Large intestine (tissue), 3 donors: ENCODE results near the gene ELMO3. TPM values are rescaled to one million over a fixed set of nuclear protein-coding genes. Genes with fewer than 3 reads are reported as not detected.

ENCODE experiments used
- DNase-seq, 2 donors: peaks; one replicate each; pipeline versions ENCODE4 v3.0.0 to v3.0.0-alpha.2; 2013
- H3K27ac ChIP-seq: one replicate; pipeline ENCODE4 v1.5.1; 2013; ENCODE audit warnings: low read length
- H3K27me3 ChIP-seq: 2 replicates; pipeline ENCODE4 v1.6.1; 2013; ENCODE audit warnings: low read length; ENCODE audit not compliant: control insufficient read depth, insufficient read depth
- H3K36me3 ChIP-seq: 2 replicates; pipeline ENCODE4 v1.6.1; 2013; ENCODE audit warnings: low read length; ENCODE audit not compliant: control insufficient read depth, insufficient read depth
- H3K4me1 ChIP-seq: one replicate; pipeline ENCODE4 v1.6.1; 2013; ENCODE audit warnings: low read length; ENCODE audit not compliant: control insufficient read depth, insufficient read depth
- H3K4me3 ChIP-seq: one replicate; pipeline ENCODE4 v1.5.1; 2013; ENCODE audit warnings: low read length
- H3K9me3 ChIP-seq: one replicate; pipeline ENCODE4 v1.6.1; 2013; ENCODE audit warnings: mild to moderate bottlenecking, low read depth, low read length, moderate library complexity; ENCODE audit not compliant: control insufficient read depth
- WGBS: methylation state at CpG from one replicate; pipeline ENCODE4 v1.1.5; 2013; ENCODE audit warnings: low lambda C conversion rate; ENCODE audit not compliant: insufficient coverage; 5-methylcytosine and 5-hydroxymethylcytosine counted together
- polyA plus RNA-seq: library from polyadenylated mRNA; unstranded; fragments of 120-200 nt; gene quantifications from one replicate; pipeline ENCODE4 v1.2.1, GENCODE V29; 2013

ELMO3 gene
- polyA plus RNA-seq, 1 donor = 34.0 TPM

DNA sequence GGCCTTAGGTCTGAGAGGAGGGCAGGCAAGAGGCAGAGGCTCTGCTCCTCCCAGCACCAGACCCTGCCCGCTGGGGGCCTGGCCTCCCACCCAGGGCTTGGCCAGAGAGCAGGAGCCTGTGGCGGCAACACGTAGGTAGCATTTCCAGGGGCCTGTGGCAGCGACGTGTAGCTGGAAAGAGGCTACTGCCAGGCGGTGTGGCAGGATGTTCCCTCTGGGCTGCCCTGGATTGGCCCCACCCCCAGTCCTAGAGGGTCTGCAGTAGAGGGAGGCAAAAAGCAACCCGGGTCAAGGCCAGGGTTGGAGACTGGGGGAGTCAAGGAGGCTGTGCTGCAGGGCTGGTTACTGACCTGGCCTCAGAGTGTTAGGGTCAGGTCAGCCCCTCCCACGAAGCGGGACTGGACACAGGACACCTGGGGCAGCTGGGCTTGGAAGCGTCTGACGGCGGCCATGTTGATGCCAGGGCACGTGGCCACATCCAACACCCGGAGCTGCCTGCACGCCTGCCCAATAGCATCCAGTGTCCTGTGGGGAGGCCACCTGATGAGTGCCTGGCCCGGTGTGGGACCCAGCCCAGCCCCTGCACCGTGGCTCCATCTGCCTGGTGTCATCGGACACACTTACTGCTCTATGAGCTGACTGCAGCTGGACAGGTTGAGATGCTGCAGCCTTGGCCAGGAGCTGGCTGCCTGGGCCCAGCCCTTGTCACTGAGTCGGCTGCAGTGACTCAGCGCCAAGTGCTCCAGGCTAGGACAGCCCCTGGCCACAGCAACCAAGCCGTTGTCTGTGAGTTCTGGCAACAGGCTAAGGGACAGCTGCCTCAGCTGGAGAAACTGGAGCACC, 8.5 kb downstream of the ELMO3 start:
- peaks cover 23% of the 10 kb centered on the region for H3K36me3 ChIP-seq
- no peaks in the 10 kb centered on the region for H3K4me1 ChIP-seq
- no CpG with 5 or more reads among the region's 21 CpGs for WGBS
- no peaks in the 10 kb centered on the region for H3K9me3 ChIP-seq
- H3K4me3 ChIP-seq = no peak overlapping the region
- no peak overlapping the region for H3K27ac ChIP-seq
- no peaks in the 10 kb centered on the region for H3K27me3 ChIP-seq
- no peak for DNase-seq

DNA sequence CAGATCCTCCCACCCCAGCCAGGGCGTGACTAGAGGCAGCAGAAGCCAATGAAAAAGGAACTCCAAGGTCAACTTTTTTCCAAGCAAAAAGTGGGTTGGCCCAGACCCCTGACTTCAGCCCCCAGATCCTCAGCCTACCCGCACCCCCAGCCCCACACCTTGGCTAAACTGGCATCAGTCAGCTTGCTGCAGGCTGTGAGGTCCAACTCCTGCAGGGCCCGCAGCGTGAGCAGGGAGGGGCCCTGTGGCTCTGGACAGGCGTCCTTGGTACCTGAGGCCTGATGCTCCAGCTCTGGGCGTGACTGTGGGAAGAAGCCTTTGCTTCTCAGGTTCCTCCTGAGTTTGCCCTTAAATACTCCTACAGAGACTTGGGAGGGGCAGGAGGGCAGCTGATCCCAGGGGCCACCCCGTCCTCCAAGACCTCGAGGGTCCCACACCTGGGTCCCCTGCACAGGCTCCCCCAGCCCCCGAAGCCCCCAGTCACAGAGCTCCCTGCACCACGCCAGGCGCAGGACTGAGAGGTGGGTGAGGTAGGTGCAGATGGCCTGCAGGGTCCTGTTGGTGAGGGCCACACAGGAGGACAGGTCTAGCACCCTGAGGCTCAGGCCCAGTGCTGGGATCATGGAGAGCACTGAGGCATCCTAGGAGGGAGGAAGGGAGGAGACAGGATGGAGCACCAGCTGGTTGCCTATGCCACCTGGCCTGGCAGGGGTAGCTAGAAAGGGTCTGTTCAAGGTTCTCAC, 9.4 kb downstream of the ELMO3 start:
- DNase-seq = no peak
- Histone ChIP-seq H3K27me3 (no peaks in the 10 kb centered on the region), H3K36me3 (peaks cover 14% of the 10 kb centered on the region), H3K4me3 (no peak overlapping the region), H3K9me3 (no peaks in the 10 kb centered on the region), H3K27ac (no peak overlapping the region), H3K4me1 (no peaks in the 10 kb centered on the region)
- no CpG with 5 or more reads among the region's 11 CpGs for WGBS

DNA sequence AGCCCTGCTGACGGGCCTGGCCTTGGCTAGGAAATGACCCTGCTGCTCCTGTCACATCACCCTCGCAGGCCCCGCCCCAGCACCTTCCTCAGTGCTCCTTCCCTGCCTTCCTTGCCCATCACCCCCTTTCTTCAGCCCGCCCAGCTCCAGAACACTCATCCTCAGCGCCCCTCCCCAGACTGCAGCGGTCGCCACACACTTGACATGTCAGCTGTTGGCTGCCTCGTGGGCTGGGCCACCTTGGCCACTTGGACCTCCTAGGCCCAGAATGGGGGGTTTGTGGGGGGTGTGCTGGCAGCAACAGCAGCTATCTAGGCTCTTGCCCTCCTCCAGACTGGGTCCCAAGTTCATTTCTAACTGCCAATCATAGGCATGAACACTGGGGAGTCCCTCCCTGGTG, 10.6 kb downstream of the ELMO3 start:
- Histone ChIP-seq H3K27me3 (no peaks in the 10 kb centered on the region), H3K27ac (no peak overlapping the region), H3K36me3 (peaks cover 5% of the 10 kb centered on the region), H3K4me1 (no peaks in the 10 kb centered on the region), H3K4me3 (no peak overlapping the region), H3K9me3 (no peaks in the 10 kb centered on the region)
- WGBS = no CpG with 5 or more reads among the region's 8 CpGs
- DNase-seq = no peak

DNA sequence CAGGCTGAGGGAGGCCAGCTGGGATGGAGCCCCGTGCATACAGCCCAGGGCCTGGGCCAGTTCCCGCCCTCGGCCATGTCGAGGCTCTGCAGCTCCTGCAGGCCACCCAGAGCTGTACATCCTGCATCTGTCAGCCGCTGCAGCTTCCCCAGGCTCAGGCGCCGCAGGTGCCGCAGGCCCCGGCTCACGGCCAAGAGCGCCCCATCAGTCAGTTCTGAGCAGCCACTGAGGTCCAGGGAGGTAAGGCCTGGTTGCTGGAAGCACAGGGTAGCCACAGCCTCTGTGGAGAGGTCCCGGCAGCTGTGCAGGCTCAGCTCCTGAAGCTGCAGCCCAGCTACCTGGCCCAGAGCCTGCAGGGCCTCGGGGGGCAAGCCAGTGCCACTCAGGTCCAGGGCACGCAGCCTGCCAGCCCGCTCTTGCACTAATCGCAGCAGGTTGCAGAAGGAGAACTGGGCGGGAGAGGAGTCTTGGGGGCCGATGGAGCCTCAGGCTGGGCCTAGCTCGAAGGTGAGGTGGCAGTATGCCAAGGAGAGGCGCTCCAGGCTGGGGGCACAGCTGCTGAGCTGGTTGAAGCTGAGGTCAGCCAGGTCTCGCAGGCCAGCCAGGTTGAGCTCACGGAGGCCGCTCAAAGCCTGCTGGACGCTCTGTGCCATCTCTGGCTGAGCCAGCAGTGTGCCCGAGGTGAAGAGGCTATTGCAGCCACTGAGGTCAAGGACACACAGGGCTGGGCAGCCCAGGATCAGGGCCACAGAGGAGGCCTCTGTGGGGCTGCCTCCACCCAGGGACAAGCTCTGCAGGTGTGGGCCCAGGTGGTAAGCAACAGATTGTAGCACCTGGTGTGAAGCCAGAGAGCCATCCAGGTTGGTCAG, 11.4 kb downstream of the ELMO3 start:
- Histone ChIP-seq H3K4me3 (no peak overlapping the region), H3K36me3 (peaks cover 4% of the 10 kb centered on the region), H3K4me1 (no peaks in the 10 kb centered on the region), H3K27me3 (no peaks in the 10 kb centered on the region), H3K27ac (no peak overlapping the region), H3K9me3 (no peaks in the 10 kb centered on the region)
- DNase-seq = no peak
- no CpG with 5 or more reads among the region's 25 CpGs for WGBS

DNA sequence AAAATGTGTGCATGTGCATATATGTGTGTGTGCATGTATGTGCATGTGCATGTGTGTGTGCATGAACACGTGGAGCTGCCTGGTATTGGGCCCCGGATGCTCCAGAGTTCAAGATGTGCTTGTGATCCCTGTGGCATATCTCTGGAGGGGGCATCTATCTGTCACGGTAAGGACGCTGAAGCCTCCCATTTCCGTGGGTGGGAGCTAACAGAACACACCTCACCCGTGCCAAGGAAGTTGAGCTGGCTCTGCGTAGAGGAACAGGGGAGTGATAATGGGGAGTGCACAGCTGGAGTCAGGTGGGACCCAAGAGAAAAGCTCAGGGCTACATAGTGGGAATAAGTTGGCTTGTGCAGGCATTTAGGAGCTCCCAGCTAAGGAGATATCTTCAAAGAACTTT, 12.7 kb downstream of the ELMO3 start:
- H3K27me3 ChIP-seq = no peaks in the 10 kb centered on the region
- WGBS = no CpG with 5 or more reads among the region's 7 CpGs

DNA sequence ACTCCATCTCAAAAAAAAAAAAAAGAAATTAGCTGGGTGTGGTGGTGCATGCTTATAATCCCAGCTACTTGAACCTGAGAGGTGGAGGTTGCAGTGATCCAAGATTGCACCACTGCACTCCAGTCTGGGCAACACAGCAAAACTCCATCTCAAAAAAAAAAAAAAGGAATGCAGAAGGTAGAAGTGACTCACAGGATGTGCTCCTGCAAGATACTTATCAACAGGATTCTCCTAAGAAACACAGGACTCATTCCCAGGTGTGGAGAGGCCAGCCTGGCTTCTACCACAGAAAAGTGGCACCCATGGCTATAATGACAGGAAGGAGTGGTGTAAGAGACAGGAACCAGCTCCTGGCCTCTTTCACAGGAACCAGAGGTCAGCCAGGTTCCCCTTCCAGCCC, 13.8 kb downstream of the ELMO3 start:
- Histone ChIP-seq H3K27me3 (no peaks in the 10 kb centered on the region), H3K9me3 (no peaks in the 10 kb centered on the region), H3K4me3 (no peak overlapping the region), H3K27ac (no peak overlapping the region), H3K36me3 (peaks cover 2% of the 10 kb centered on the region), H3K4me1 (no peaks in the 10 kb centered on the region)
- DNase-seq = no peak

More for the DNA sequence above, 12.7 kb downstream of the ELMO3 start:
- no peaks in the 10 kb centered on the region for H3K36me3 ChIP-seq
- no peak overlapping the region for H3K27ac ChIP-seq
- DNase-seq = no peak
- H3K4me1 ChIP-seq = no peaks in the 10 kb centered on the region
- no peak overlapping the region for H3K4me3 ChIP-seq
- no peaks in the 10 kb centered on the region for H3K9me3 ChIP-seq

DNA sequence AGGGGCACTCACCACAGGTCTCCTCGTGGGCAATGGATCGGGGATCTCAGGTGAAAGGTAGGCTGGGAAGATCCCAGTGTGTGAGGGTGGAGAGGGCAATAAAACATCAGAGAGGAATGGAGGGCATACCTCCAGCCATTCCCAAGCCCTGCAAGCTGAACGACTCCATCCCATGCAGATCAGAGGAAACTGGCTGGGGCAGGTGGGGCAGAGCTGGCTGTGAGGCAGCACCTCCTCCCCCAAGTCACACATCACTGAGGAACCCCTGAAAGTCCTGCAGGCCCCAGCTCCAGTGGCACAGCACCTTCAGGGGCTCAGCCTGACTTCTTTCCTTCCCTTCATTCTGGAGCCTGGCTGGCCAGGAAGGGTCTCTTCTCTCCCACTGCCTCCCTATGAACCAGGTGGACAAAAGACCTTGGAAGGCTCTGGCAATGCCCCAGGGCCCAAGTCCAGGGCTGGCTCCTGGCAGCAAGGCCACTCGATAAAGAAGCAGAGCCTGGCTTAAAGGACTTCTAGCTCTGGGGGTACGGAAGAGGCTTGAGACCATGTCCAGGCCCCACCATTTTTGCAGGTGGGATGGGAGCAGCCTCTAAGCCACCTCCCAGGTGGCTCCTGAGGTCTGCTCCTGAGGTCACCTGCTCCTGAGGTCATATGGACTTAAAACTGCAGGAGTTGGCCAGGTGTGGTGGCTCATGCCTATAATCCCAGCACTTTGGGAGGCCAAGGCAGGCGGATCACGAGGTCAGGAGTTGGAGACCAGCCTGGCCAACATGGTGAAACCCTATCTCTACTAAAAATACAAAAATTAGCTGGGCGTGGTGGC, 14.5 kb downstream of the ELMO3 start:
- Histone ChIP-seq H3K9me3 (no peaks in the 10 kb centered on the region), H3K36me3 (peaks cover 2% of the 10 kb centered on the region), H3K4me1 (no peaks in the 10 kb centered on the region), H3K27me3 (no peaks in the 10 kb centered on the region), H3K27ac (no peak overlapping the region), H3K4me3 (no peak overlapping the region)
- WGBS = no CpG with 5 or more reads among the region's 8 CpGs
- no peak for DNase-seq

DNA sequence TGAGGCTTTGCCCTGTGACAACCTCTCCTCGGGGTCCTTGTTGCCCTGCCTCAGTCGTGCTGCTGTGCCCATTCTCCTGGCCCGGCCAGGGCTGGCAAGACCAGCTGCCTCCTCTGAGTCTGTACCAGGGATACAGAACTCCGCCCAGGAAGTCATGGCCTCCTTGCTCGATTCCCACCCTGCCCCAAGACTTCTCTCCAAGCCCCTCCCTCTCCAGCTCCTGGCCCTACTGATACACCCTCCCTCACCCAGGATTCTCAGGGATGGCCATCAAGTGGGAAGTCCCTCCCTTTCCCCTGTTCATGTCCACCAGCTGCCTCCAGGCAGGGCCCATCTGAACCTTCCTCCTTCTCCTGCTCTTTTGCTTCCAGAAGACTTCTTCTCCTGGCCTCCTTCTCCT, 16.8 kb downstream of the ELMO3 start:
- Histone ChIP-seq H3K9me3 (no peaks in the 10 kb centered on the region), H3K4me1 (no peaks in the 10 kb centered on the region), H3K4me3 (no peak overlapping the region), H3K27ac (no peak overlapping the region), H3K36me3 (peaks cover 2% of the 10 kb centered on the region), H3K27me3 (no peaks in the 10 kb centered on the region)
- DNase-seq = no peak
- no CpG with 5 or more reads among the region's 5 CpGs for WGBS

DNA sequence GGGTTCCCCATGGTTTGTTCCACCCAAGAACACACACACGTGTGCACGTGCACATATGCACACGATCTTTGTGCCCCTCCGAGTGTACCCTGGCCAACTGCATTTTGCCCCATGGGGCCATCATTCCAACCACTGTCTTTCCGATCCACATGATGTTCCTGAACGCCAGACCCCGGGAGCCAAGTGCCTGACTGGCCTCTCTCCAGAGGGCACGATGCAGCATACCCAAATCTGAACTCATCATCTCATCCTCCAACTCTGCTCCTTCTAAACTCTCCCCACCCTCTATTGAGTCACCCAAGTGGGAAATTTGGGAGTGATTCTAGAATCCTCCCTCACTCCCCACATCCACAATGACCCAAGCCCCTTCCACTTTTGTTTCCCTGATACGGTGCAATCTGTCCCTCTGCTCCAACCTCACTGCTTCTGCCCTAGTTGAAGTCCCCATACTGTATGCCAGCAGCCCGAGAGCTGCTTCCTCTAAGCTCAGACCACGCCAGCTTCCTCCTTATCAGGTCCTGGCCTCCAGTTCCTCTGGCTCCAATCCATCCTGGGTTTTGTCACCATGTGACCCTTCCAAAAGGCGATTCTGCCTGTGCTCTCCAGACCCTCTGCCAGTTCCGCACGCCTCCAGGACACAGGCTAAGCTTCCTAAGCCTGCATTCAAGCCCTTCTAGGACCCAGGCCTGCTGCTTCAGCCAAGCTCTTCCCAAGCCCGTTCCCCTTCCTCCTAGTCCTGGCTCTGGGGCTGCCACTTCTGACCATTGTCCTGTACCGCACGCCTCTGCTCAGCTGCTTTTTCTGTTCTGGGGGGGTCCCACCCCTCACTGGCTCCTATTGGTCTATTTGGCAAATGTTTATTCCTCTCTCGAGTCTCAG, 17.9 kb downstream of the ELMO3 start:
- Histone ChIP-seq H3K4me3 (no peak overlapping the region), H3K27ac (no peak overlapping the region), H3K27me3 (no peaks in the 10 kb centered on the region), H3K36me3 (peaks cover 2% of the 10 kb centered on the region), H3K4me1 (no peaks in the 10 kb centered on the region), H3K9me3 (no peaks in the 10 kb centered on the region)
- 80% methylated on average over 1 of the region's 18 CpGs for WGBS
- no peak for DNase-seq
